HG03342 (cell line): Measurements from ENCODE around the gene MYL6.
A peak's percentile ranks its signal among the peaks of the same experiment; 100 is the strongest.
"Not testable (repeated sequence)": the region's sequence is repeated elsewhere in the genome, so short reads cannot be mapped to it uniquely, and the experiment has no call there.

Experiments
- ATAC-seq: cut with Tn5 transposase; IDR thresholded peaks from one replicate; pipeline ENCODE4 v1.9.1; 2021; ENCODE audit warnings: mild to moderate bottlenecking, moderate library complexity; ENCODE audit not compliant: unreplicated experiment

Gene MYL6

GRCh38 chr12:56189099-56189917, 31.1 kb downstream of the MYL6 start, which contains the start of gene SMARCC2:
TSS of gene SMARCC2 (minus strand) at chr12:56189483. CDS start at chr12:56189461, 22 bp downstream.
- peak; percentile 67 for ATAC-seq

- ATAC-seq: peak; percentile 34
Observed at GRCh38 chr12:56189918-56190694, 31.9 kb downstream of the MYL6 start.

- ATAC-seq: no peak
Observed at GRCh38 chr12:56190695-56191155, 32.6 kb downstream of the MYL6 start.

- no peak for ATAC-seq
Observed at GRCh38 chr12:56192582-56192981, 34.4 kb downstream of the MYL6 start.

GRCh38 chr12:56193025-56193578, 34.9 kb downstream of the MYL6 start:
- no peak for ATAC-seq

- not testable (repeated sequence) for ATAC-seq
Observed at GRCh38 chr12:56196818-56197550, 38.8 kb downstream of the MYL6 start.

- no peak for ATAC-seq
Observed at GRCh38 chr12:56197921-56198635, 39.9 kb downstream of the MYL6 start.

GRCh38 chr12:56198836-56199235, 40.7 kb downstream of the MYL6 start:
- no peak for ATAC-seq

- ATAC-seq: no peak
Observed at GRCh38 chr12:56202366-56202765, 44.2 kb downstream of the MYL6 start.

- no peak for ATAC-seq
Observed at GRCh38 chr12:56202838-56203237, 44.7 kb downstream of the MYL6 start.

GRCh38 chr12:56204275-56204674, 46.1 kb downstream of the MYL6 start:
- no peak for ATAC-seq

GRCh38 chr12:56205445-56205844, 47.3 kb downstream of the MYL6 start:
- no peak for ATAC-seq

GRCh38 chr12:56206452-56207166, 48.5 kb downstream of the MYL6 start:
- ATAC-seq: no peak

GRCh38 chr12:56208006-56208405, 49.8 kb downstream of the MYL6 start:
- no peak for ATAC-seq
